Activated CD8-positive, alpha-beta T cell treated with anti-CD3 and anti-CD28 coated beads for 36 hours (primary cell): ENCODE results near the gene ATP4B. TPM values are rescaled to one million over a fixed set of nuclear protein-coding genes. Genes with fewer than 3 reads are reported as not detected.

Experiments used
- ATAC-seq: fragments of 200-7000 bp; cut with Tn5 transposase; one replicate; pipeline ENCODE4 v1.10.0; 2021; ENCODE audit warnings: mild to moderate bottlenecking, moderate library complexity
- CTCF ChIA-PET: fragments of 350-600 bp; sonication (Branson Sonifier 250); formaldehyde crosslinking; loops from one replicate; lab custom pipeline; 2021; ENCODE audit warnings: antibody characterized with exemption; lab: Charles Lee
- POLR2A ChIA-PET: fragments of 350-600 bp; sonication (Branson Sonifier 250); formaldehyde crosslinking; loops from one replicate; lab custom pipeline; 2021; ENCODE audit warnings: antibody characterized with exemption; lab: Charles Lee
- DNase-seq: peaks from one replicate; pipeline ENCODE4 v3.0.0-alpha.2; 2020
- H3K27ac Mint-ChIP-seq: one replicate; pipeline ENCODE4 v1.8.0; 2021; ENCODE audit warnings: mild to moderate bottlenecking, mixed read lengths
- H3K27me3 Mint-ChIP-seq: one replicate; pipeline ENCODE4 v1.8.0; 2021; ENCODE audit warnings: mixed read lengths
- H3K36me3 Mint-ChIP-seq: one replicate; pipeline ENCODE4 v1.8.0; 2021; ENCODE audit warnings: low read depth, mixed read lengths
- H3K4me1 Mint-ChIP-seq: one replicate; pipeline ENCODE4 v1.8.0; 2021; ENCODE audit warnings: low read depth, mixed read lengths
- H3K4me3 Mint-ChIP-seq: one replicate; pipeline ENCODE4 v1.8.0; 2021; ENCODE audit warnings: mild to moderate bottlenecking, moderate library complexity, mixed read lengths
- H3K9me3 Mint-ChIP-seq: one replicate; pipeline ENCODE4 v1.8.0; 2021; ENCODE audit warnings: mixed read lengths
- intact Hi-C: fragments of 100-400 bp; cut with micrococcal nuclease; formaldehyde crosslinking; loops from one replicate; pipeline ENCODE4 v1.10.0; 2022
- total RNA-seq, 2 experiments: library from RNA; stranded (reverse); gene quantifications; one replicate each; pipeline ENCODE4 v1.2.3, GENCODE V29; 2021
- TF ChIP-seq, protein P1 (sequence below): fragments of 200-600 bp; IDR thresholded peaks from one replicate; pipeline ENCODE4 v1.8.0; 2022; ENCODE audit warnings: antibody characterized with exemption, mild to moderate bottlenecking

Gene ATP4B
- total RNA-seq, 2 experiments from 2014 or later = not detected

DNA sequence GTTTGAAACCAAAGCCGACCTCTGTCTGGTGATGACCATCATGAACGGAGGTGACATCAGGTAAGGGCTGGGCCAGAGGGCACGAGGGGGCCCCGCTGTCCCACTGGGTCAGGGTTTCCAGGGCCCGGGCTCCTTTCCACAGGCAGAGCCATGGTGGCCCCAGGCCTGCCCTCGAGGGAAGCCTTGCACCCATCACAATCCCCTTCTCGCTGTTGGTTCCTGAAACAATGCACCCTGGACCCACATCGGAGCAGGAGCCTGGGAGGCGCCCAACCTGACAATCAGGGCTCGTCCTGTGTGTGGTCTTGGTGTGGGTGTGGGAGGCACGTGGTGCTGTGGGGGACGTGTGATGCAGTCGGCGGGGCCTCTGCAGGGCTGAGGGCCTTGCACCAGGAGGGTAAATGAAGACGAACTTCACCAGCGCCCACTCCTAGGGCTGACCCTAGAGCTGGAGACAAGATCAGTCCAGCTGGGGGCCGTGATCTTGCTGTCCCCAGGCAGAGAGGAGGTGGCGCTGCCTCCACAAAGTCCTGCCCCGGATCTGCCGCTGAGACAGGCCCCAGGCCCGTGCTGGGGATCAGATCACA, 11.8 kb upstream of the ATP4B start:
- no peak for DNase-seq
- no peaks in the 10 kb centered on the region for H3K27me3 Mint-ChIP-seq
- H3K4me1 Mint-ChIP-seq = peaks cover 3% of the 10 kb centered on the region
- H3K36me3 Mint-ChIP-seq = no peaks in the 10 kb centered on the region
- POLR2A ChIA-PET = no interaction called here
- H3K4me3 Mint-ChIP-seq = no peak overlapping the region
- H3K27ac Mint-ChIP-seq = no peak overlapping the region
- H3K9me3 Mint-ChIP-seq = peaks cover 3% of the 10 kb centered on the region
- intact Hi-C loops = no loop called here
- TF ChIP-seq, protein P1, sequence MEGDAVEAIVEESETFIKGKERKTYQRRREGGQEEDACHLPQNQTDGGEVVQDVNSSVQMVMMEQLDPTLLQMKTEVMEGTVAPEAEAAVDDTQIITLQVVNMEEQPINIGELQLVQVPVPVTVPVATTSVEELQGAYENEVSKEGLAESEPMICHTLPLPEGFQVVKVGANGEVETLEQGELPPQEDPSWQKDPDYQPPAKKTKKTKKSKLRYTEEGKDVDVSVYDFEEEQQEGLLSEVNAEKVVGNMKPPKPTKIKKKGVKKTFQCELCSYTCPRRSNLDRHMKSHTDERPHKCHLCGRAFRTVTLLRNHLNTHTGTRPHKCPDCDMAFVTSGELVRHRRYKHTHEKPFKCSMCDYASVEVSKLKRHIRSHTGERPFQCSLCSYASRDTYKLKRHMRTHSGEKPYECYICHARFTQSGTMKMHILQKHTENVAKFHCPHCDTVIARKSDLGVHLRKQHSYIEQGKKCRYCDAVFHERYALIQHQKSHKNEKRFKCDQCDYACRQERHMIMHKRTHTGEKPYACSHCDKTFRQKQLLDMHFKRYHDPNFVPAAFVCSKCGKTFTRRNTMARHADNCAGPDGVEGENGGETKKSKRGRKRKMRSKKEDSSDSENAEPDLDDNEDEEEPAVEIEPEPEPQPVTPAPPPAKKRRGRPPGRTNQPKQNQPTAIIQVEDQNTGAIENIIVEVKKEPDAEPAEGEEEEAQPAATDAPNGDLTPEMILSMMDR = no peak
- CTCF ChIA-PET = no interaction called here
- no peak for ATAC-seq

DNA sequence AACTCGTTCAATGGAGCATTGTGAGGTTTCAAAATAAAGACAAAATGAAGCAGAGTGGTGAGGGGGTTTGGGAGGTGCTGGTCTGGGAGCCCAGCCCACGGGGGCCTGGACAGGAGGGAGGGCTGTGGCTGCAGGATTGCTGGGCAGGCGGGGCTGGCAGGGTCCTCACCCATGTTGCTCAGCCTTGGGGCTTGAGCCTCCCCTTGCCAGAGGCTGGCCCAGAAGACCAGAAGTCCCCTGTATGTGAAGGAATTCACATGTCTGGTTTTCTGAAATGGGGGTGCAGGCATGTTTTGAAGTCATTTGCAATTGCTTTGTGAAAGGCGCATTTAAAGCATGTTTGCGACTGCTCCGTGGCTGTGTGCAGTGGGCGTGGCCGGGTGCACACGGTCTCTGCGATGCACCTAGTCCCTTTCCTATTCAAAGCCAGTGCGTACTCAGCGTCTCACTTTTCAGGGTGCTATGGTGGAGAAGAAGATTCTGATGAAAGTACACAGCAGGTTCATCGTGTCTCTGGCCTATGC, 11.3 kb upstream of the ATP4B start:
- peaks cover 3% of the 10 kb centered on the region for H3K4me1 Mint-ChIP-seq
- no peak overlapping the region for H3K27ac Mint-ChIP-seq
- intact Hi-C loops = no loop called here
- TF ChIP-seq, protein P1 = no peak
- H3K27me3 Mint-ChIP-seq = no peaks in the 10 kb centered on the region
- H3K36me3 Mint-ChIP-seq = no peaks in the 10 kb centered on the region
- peaks cover 3% of the 10 kb centered on the region for H3K9me3 Mint-ChIP-seq
- POLR2A ChIA-PET = no interaction called here
- ATAC-seq (no peak), DNase-seq (no peak)
- CTCF ChIA-PET = no interaction called here
- no peak overlapping the region for H3K4me3 Mint-ChIP-seq

DNA sequence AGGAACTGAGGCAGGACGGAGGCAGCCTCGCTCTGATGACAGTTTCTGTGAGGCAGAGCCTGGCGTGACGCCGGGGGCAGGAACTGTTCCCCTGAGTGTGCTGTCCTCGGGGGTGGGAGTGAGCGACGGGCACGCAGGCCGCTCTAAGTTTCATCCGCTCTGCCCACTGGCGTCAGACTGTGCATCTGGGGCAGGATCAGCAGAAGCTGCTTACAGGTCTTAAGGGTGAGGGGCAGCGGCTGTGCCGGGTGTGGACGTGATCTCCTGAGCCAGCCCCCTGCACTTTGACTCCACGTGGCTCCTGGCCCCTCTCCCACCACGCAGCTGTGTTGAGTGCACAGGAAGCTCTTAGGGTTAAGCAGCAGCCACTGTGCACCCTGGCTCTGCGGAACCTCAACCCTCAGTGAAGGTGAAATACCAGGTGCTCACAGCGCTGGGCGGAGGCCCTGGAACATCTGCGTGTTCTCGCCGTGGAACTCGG, 10.5 kb upstream of the ATP4B start:
- ChIA-PET CTCF (no interaction called here), POLR2A (no interaction called here)
- Mint-ChIP-seq H3K36me3 (no peaks in the 10 kb centered on the region), H3K27ac (no peak overlapping the region), H3K4me3 (no peak overlapping the region), H3K4me1 (peaks cover 3% of the 10 kb centered on the region), H3K27me3 (no peaks in the 10 kb centered on the region), H3K9me3 (peaks cover 3% of the 10 kb centered on the region)
- intact Hi-C loops = no loop called here
- TF ChIP-seq, protein P1 = no peak
- no peak for DNase-seq
- no peak for ATAC-seq

DNA sequence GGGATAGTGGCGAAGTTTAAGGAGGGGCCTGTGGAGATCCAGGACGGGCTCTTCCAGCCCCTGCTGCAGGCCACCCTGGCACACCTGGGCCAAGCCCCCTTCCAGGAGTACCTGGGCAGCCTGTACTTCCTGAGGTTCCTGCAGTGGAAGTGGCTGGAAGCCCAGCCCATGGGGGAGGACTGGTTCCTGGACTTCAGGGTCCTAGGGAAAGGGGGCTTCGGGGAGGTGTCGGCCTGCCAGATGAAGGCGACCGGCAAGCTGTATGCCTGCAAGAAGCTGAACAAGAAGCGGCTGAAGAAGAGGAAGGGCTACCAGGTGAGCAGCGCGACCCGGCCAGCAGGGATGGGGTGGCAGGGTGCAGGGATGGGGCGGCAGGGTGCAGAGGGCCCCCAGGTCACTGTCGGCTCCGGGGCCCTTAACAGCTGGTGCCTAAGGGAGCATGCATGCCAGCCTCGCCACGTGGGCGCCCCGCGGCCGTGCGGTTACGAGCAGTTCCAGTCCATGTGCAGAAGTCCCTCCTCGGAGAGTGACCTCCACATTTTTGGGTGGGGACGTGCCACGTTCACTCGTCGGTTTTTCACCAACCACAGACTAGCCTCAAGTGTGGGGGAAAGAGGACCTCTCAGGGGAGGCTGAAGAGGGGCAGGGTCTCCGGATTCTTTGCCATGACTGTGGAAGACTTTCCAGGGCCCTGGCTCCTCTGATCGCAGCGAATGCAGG, 9.9 kb upstream of the ATP4B start:
- intact Hi-C loops = no loop called here

More for the DNA sequence above, 9.9 kb upstream of the ATP4B start:
- ChIA-PET CTCF (interaction anchor here (1.9 kb wide), 1 partner anchor 74 kb away, joined by 5 read pairs; no protein-coding TSS in a partner anchor), POLR2A (no interaction called here)
- no peaks in the 10 kb centered on the region for H3K36me3 Mint-ChIP-seq
- DNase-seq = no peak
- TF ChIP-seq, protein P1 = no peak
- H3K4me3 Mint-ChIP-seq = no peak overlapping the region
- peaks cover 3% of the 10 kb centered on the region for H3K9me3 Mint-ChIP-seq
- ATAC-seq = no peak
- no peaks in the 10 kb centered on the region for H3K27me3 Mint-ChIP-seq
- H3K4me1 Mint-ChIP-seq = peaks cover 3% of the 10 kb centered on the region
- no peak overlapping the region for H3K27ac Mint-ChIP-seq
